Brain pericyte (primary cell): ENCODE data around the gene HMX3.

Source experiments
- DNase-seq: peaks from one replicate; pipeline ENCODE4 v3.0.0-alpha.2; 2012; ENCODE audit warnings: low read depth, low spot score

HMX3 gene

GRCh38 chr10:123135415-123136141, at the start of gene HMX3:
Gene HMX3 (plus strand): TSS chr10:123135970. CDS start chr10:123136051, 81 bp downstream.
- DNase-seq: no peak

- DNase-seq: no peak
Measured at GRCh38 chr10:123086281-123086680, 49.5 kb upstream of the HMX3 start.

DNA sequence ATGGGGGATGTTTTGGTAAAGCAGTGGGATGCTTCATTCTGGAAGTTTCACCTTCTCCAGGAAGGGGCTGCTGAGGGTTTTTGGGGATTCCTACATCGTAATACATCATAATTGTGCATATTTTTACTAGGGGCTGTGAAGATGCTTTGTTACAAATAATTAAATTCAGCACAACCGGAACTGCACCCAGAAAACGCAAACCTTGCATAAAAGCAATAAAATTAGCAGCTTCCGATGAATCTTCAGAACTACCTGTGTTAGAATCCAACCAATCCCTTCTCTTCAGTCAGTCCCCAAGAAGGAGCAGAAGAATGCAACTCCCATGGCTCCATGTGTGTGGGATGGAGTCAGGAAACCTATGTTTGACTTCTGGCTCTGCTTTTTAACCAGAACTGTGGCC, 48.4 kb upstream of the HMX3 start:
- no peak for DNase-seq

DNA sequence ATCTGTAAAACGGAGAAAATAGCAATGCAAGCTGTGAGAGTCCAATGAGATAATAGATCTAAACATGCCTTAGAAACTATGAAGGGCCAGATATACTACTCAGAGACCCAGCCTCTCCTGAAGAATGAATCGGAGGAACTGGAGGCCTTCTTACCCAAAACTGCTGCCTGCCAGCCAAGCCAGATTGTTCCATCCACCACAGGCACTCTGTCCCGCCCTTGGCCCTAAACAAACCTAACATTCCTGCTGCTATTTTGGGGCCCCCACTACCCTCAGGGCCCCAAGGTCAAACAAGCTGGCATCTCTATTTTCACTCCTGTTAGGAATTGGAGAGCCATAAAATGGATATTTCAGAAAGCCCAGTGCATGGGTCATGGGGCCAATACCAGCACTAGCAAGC, 48.0 kb upstream of the HMX3 start:
- no peak for DNase-seq

GRCh38 chr10:123092635-123093414, 42.9 kb upstream of the HMX3 start:
- DNase-seq: no peak

GRCh38 chr10:123093489-123093888, 42.3 kb upstream of the HMX3 start:
- DNase-seq: no peak

- no peak for DNase-seq
Measured at GRCh38 chr10:123096452-123096851, 39.3 kb upstream of the HMX3 start.

GRCh38 chr10:123097039-123097438, 38.7 kb upstream of the HMX3 start:
- no peak for DNase-seq

DNA sequence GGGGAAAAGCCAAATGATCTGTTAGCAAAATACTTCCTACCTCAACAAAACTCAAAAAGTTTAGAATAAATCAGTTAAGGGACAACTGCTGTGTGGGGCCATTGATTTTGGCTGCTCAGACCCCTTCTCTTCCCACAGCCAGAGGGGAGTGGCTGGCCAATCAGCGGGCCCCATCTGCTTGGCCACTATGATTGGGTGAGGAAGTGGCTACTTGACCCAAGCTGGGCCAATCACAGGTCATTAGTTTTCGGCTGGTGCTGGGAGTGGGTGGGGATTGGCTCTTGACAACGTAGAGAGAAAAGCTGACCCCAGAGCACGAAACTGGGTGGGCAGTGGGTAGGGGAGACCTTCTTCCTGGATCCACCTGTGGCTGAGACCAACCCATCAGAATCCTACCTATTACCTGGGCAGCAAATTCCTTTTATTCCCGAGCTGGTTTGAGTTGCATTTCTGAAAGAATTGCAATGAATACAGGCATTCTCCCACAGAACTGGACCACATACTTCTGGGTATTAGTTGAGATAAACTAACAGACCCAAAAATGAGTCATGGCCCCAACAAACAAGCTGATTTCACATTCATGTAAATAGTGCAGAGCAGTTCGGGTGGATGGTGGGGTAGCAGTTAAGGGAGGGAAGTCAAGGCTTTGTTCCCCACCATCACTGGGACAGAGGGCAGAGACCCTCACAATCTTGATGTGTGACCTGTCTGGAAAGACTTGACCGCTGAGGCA, 35.6 kb upstream of the HMX3 start:
- DNase-seq: no peak

DNA sequence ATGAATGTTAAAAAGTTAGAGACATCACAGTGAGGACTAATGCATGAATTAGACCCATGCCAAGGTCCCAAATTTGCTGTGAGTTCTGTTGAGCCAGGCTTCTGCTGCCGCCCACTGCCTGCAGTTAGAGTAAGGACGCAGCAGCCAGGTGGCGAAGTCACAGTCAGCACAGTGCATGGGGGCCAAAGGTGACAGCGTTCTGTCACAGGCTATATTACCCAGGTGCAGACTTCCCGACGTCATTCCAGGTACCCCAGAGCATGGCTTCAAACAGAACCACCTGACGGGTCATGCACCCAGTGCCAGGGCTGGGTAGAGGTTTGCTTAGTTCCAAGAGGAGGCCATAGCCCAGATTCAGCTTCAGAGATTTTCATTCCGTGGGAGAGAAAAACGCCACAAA, 33.9 kb upstream of the HMX3 start:
- no peak for DNase-seq

DNA sequence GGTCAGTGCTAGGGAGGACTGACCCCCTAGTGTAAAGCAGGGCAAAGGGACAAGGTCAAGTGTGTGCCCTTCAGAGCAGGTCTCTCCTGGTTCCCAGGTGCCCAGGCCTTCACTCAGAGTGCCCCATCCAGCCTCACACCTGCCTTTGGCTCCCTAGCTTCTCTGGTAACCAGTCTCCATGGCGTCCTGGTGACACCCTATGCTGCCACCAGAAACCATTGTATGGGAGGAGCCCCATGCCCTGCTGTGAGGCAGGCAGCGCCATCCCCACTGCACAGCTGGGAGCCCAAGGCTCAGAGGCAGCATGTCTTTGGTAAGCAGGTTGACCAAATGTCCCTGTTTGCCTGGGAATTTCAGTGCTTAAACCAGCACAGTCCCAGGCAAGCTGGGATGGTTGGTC, 33.1 kb upstream of the HMX3 start:
- no peak for DNase-seq

DNA sequence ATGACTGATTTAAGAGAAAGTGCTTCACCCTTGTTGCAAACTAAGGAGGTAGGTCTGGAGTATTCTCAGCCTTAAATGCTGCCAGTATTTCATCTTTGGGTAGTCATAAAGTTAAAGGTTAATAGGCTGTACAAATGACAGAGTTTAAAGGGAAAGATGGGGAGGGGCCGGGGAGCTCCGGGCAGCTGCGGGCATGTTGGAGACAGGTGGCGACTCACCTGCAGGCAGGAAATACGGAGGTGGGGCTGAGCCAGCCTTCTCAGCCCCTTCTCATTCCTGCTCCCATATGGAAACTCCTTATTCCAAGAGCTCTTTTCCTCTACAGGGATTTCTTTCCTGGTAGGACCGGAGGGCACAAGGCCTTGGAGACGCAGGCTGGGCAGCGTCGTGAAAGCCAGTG, 31.8 kb upstream of the HMX3 start:
- no peak for DNase-seq

DNA sequence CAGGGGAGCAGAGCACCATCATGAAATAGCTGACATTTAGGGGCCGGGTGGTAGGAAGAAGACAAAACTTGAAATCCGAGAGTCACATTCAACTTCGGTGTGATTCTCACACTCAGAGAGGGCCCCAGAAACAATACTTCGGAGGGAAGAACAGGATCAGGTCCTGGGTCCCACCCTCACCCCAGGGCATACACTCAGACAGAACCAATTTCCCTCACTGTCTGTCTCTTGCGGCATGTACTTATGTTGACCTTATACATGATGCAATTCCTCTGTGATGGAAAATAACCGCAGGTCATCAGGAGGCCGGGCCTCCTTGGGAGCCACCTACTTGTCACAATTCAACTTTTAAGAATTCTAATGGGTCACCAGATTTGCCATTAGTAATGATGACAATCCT, 26.3 kb upstream of the HMX3 start:
- DNase-seq: no peak

DNA sequence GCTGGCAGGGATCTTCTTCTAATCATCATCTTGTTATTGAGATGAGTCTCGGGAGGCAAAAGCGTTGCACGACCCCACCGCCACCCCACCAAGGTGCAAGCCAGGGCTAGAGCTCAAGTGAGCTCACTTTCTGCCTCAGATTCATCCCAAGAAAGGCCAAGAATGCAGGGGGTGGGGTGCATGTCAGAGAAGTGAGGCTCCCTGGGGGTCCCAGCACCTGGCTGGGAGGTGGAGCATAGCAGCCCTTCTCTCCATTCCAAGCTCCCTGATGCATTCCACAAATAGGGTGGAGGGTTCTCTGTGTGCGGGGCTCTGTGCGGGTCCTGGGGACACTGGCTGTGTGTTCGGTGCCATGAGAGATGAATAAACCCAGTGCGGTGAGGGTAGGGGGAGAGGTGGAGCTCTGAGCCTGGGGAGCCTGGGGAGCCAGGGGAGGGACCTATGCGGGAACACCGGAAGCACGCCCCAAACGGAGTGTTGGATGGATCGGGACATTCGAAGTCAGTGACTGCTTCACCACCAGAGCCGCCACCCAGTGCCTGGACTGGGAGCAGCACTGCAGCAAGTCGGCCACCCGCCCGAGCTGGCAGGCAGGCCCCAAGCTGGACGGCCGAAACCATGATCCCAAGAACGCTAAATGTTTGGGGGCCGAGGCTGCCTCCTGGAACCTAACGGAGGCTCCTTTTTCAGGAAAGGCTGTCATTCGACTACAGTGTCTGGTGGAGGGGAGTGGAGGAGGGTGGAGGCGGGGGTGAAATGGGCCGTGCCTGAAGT, 17.9 kb upstream of the HMX3 start:
- DNase-seq: no peak

DNA sequence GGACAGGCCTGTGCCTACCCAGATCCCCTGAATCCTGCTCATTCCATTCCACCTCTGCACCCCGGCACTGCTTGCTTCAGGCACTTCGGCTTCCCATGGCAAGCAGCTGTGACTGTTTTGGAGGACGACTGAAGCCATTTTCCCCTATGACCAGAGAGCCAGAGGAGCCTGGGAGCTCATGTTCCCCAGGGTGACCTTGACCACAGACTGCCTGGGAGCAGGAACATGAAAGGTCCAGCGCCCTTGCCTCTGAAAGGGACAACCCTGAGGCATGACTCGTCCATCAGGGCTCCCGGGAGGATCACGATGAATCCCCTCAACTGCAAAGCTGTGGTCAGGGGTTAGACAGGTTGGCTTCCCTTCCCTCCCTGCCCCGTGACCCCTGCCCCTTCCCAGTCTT, 16.7 kb upstream of the HMX3 start:
- no peak for DNase-seq

GRCh38 chr10:123126246-123126645, 9.5 kb upstream of the HMX3 start:
- no peak for DNase-seq

DNA sequence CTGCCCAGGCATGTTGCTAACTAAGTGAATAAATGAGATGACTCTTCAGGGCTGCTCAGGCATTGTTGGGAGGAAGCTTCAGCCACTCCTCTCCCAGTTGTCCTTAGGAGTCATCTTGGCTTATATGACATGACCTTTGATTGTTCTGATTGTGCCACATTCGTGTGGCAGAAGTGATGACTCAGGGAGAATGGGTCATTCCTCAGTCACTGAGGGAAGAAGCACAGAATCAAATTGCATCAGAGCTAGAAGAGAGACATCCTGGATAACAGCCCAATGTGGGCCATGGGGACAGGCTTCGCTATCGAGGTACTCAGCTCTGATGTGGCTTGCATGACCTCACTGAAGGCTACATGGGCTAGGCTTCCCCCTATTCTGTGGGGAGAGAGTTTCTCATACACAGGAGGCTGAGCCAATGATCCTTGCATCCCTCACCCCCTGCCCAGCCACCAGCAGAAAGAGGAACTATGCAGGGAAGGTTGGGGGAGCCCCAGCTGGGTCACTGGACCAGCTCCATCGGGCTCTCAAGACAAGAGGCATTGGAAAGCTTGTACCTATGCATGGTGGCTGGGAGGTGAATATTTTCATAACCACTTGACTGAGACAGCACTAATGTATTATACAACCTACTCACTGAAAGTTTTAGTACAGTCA, 6.0 kb upstream of the HMX3 start:
- no peak for DNase-seq

DNA sequence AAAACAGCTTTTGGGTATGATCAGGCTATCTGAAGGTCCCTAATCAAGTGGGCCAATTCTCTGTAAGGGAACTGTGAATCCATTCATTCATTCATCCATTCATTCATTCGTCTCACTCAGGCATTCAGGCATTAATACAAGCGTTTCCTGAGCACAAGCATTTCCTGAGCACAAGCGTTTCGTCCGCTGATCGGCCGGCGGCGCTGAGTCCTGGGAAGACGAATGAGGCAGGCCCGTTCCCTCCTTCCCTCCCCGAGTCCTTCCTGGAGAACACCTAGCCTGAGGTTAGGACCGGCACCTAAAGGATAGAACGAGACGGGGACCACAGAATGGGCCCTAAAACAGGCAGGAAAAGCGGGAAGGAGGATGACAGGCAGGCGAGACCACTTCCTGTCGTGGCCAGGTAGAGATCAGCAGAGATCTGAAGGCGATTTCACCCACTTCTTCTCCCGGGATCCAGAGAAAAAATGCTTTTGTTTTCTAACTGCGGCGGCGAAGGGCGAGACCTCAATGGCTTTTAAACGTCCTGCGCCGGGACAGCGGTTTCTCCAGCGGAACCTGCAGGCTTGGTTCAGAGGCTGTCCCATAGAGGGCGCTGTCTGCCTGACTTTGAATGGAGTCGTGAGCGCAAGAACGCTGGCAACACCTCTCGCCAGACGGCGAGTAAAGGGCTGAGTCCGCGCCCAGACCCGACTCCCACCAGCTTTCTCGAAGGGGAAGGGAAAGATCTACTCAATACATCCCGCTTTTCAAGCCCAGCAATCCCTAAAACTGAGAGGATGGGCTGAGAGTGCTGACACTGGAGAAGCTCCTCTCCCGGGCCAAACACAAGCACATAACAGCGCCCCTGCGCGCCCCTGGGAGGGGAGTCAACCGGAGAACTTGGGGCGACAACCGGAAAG, 2.9 kb upstream of the HMX3 start:
- DNase-seq: no peak

- no peak for DNase-seq
Measured at GRCh38 chr10:123133541-123134342, 2.0 kb upstream of the HMX3 start.
